HG02981 (cell line): ENCODE measurements around the gene CD300A.
"Not testable (repeated sequence)": the region's sequence is repeated elsewhere in the genome, so short reads cannot be mapped to it uniquely, and the experiment has no call there.

Experiments
- ATAC-seq: cut with Tn5 transposase; IDR thresholded peaks from one replicate; pipeline ENCODE4 v1.9.1; 2021; ENCODE audit warnings: mild to moderate bottlenecking, moderate library complexity; ENCODE audit not compliant: unreplicated experiment

CD300A gene

GRCh38 chr17:74478420-74479100, 12.1 kb downstream of the CD300A start:
- ATAC-seq, result no peak

- no peak for ATAC-seq
These were observed 13.9 kb downstream of the CD300A start for GRCh38 chr17:74480290-74480689.

- no peak for ATAC-seq
These were observed 15.2 kb downstream of the CD300A start for GRCh38 chr17:74481621-74482020.

- no peak for ATAC-seq
These were observed 17.6 kb downstream of the CD300A start for GRCh38 chr17:74484066-74484465.

- no peak for ATAC-seq
These were observed 18.7 kb downstream of the CD300A start for GRCh38 chr17:74485022-74485743.

GRCh38 chr17:74485841-74486240, 19.4 kb downstream of the CD300A start:
- ATAC-seq, result no peak

GRCh38 chr17:74488276-74488675, 21.8 kb downstream of the CD300A start:
- ATAC-seq, result not testable (repeated sequence)

GRCh38 chr17:74490716-74491115, 24.3 kb downstream of the CD300A start:
- ATAC-seq, result no peak

GRCh38 chr17:74491626-74492025, 25.2 kb downstream of the CD300A start:
- no peak for ATAC-seq

- peak; percentile 47 for ATAC-seq
These were observed 26.9 kb downstream of the CD300A start for GRCh38 chr17:74493331-74493833.

- no peak for ATAC-seq
These were observed 31.0 kb downstream of the CD300A start for GRCh38 chr17:74497471-74497870.

- no peak for ATAC-seq
These were observed 33.6 kb downstream of the CD300A start for GRCh38 chr17:74499992-74500391.

GRCh38 chr17:74502861-74503260, 36.4 kb downstream of the CD300A start:
- ATAC-seq, result no peak

GRCh38 chr17:74503949-74504348, 37.5 kb downstream of the CD300A start:
- ATAC-seq, result not testable (repeated sequence)

- no peak for ATAC-seq
These were observed 41.7 kb downstream of the CD300A start for GRCh38 chr17:74508156-74508555.

- ATAC-seq, result no peak
These were observed 45.6 kb downstream of the CD300A start for GRCh38 chr17:74512036-74512435.

GRCh38 chr17:74512624-74513091, 46.2 kb downstream of the CD300A start:
- peak; percentile 53 for ATAC-seq

GRCh38 chr17:74513987-74514631, 47.7 kb downstream of the CD300A start:
- ATAC-seq, result no peak

- ATAC-seq, result no peak
These were observed 48.3 kb downstream of the CD300A start for GRCh38 chr17:74514632-74515334.

GRCh38 chr17:74515941-74516340, 49.5 kb downstream of the CD300A start:
- ATAC-seq, result no peak
